ENCODE results near the gene PHEX.

PHEX gene

GRCh38 chrX:22272613-22273012 is 240.5 kb downstream of the PHEX start, which contains the start of gene CBLL2:
TSS of gene CBLL2 (plus strand) at chrX:22272913. CDS start at chrX:22272992, 79 bp downstream.
- Histone ChIP-seq H3K27ac (ENCODE audit: low read depth, low read length, poor library complexity, severe bottlenecking) (no peak within 1 kb of the TSS), H3K9me3 (ENCODE audit: low read length) (no peaks in the 10 kb centered on the region), H4K20me1 (ENCODE audit: insufficient read depth, low read length) (no peaks in the 10 kb centered on the region), H3F3A (ENCODE audit: insufficient read depth, low read length) (no peaks in the 10 kb centered on the region), H3K27me3 (ENCODE audit: insufficient read depth, low read length) (no peaks in the 10 kb centered on the region), H3K4me2 (ENCODE audit: low read length) (no peak within 1 kb of the TSS), H3K9ac (ENCODE audit: low read length) (no peak within 1 kb of the TSS), H3K4me1 (ENCODE audit: insufficient read depth, low read length, severe bottlenecking) (no peaks in the 10 kb centered on the region), H3K4me3 (ENCODE audit: low read depth, low read length, poor library complexity, severe bottlenecking) (no peak within 1 kb of the TSS), H2AFZ (ENCODE audit: low read length) (no peak within 1 kb of the TSS), H3K79me2 (ENCODE audit: insufficient read depth, low read length) (no peaks in the 10 kb centered on the region), H3K36me3 (ENCODE audit: insufficient read depth, low read length) (no peaks in the 10 kb centered on the region), H3K9me2 (ENCODE audit: low read depth, low read length) (no peaks in the 10 kb centered on the region)
- no peak for TF ChIP-seq CTCF (IDR thresholded peaks at IDR 0.05; ENCODE audit: low read length)
- no peak for TF ChIP-seq EZH2 (IDR thresholded peaks at IDR 0.05; ENCODE audit: borderline replicate concordance, low read length)

- no peaks in the 10 kb centered on the region for H3K36me3 ChIP-seq (ENCODE audit: insufficient read depth, low read length)
- H3K4me3 ChIP-seq (ENCODE audit: low read depth, low read length, poor library complexity, severe bottlenecking) = no peak overlapping the region
- H3K9me2 ChIP-seq (ENCODE audit: low read depth, low read length) = no peaks in the 10 kb centered on the region
- H3K9me3 ChIP-seq (ENCODE audit: low read length) = no peaks in the 10 kb centered on the region
- TF ChIP-seq CTCF (IDR thresholded peaks at IDR 0.05; ENCODE audit: low read length) (no peak), EZH2 (IDR thresholded peaks at IDR 0.05; ENCODE audit: borderline replicate concordance, low read length) (no peak)
- H3K4me1 ChIP-seq (ENCODE audit: insufficient read depth, low read length, severe bottlenecking) = no peaks in the 10 kb centered on the region
- H3K4me2 ChIP-seq (ENCODE audit: low read length) = no peak overlapping the region
- no peaks in the 10 kb centered on the region for H3F3A ChIP-seq (ENCODE audit: insufficient read depth, low read length)
- no peak overlapping the region for H3K27ac ChIP-seq (ENCODE audit: low read depth, low read length, poor library complexity, severe bottlenecking)
- H2AFZ ChIP-seq (ENCODE audit: low read length) = no peak overlapping the region
- H3K79me2 ChIP-seq (ENCODE audit: insufficient read depth, low read length) = no peaks in the 10 kb centered on the region
- no peaks in the 10 kb centered on the region for H3K27me3 ChIP-seq (ENCODE audit: insufficient read depth, low read length)
- H3K9ac ChIP-seq (ENCODE audit: low read length) = no peak overlapping the region
- no peaks in the 10 kb centered on the region for H4K20me1 ChIP-seq (ENCODE audit: insufficient read depth, low read length)
Observed at GRCh38 chrX:22273714-22274317, 241.7 kb downstream of the PHEX start.

GRCh38 chrX:22276781-22277180 is 244.7 kb downstream of the PHEX start:
- Histone ChIP-seq H3K9me2 (ENCODE audit: low read depth, low read length) (no peaks in the 10 kb centered on the region), H3K4me1 (ENCODE audit: insufficient read depth, low read length, severe bottlenecking) (no peaks in the 10 kb centered on the region), H3K27me3 (ENCODE audit: insufficient read depth, low read length) (no peaks in the 10 kb centered on the region), H3K27ac (ENCODE audit: low read depth, low read length, poor library complexity, severe bottlenecking) (no peak overlapping the region), H3K36me3 (ENCODE audit: insufficient read depth, low read length) (no peaks in the 10 kb centered on the region), H3F3A (ENCODE audit: insufficient read depth, low read length) (no peaks in the 10 kb centered on the region), H2AFZ (ENCODE audit: low read length) (no peak overlapping the region), H3K4me3 (ENCODE audit: low read depth, low read length, poor library complexity, severe bottlenecking) (no peak overlapping the region), H4K20me1 (ENCODE audit: insufficient read depth, low read length) (no peaks in the 10 kb centered on the region), H3K4me2 (ENCODE audit: low read length) (no peak overlapping the region), H3K9me3 (ENCODE audit: low read length) (no peaks in the 10 kb centered on the region), H3K79me2 (ENCODE audit: insufficient read depth, low read length) (no peaks in the 10 kb centered on the region), H3K9ac (ENCODE audit: low read length) (no peak overlapping the region)
- TF ChIP-seq CTCF (IDR thresholded peaks at IDR 0.05; ENCODE audit: low read length) (no peak), EZH2 (IDR thresholded peaks at IDR 0.05; ENCODE audit: borderline replicate concordance, low read length) (no peak)
